Neural cell (in vitro differentiated cells): ENCODE results near the gene SLC41A3. TPM values are rescaled to one million over a fixed set of nuclear protein-coding genes. Genes with fewer than 3 reads are reported as not detected.

Experiments
- H2AFZ ChIP-seq: fragments of 200-600, 300-800 bp; sonication (generic), shearing (Covaris generic); 2 replicates; pipeline ENCODE4 v1.6.0; 2014; ENCODE audit warnings: low read depth, mild to moderate bottlenecking, antibody characterized with exemption, low read length, moderate library complexity
- H3F3A ChIP-seq: fragments of 200-600 bp; shearing (Covaris generic); 2 replicates; pipeline ENCODE4 v1.6.1; 2016; ENCODE audit warnings: mild to moderate bottlenecking, moderate library complexity, mixed read lengths, antibody characterized with exemption, low read length; ENCODE audit not compliant: insufficient read depth, poor library complexity, severe bottlenecking
- H3K27ac ChIP-seq: fragments of 200-600, 300-800 bp; sonication (generic), shearing (Covaris generic); 2 replicates; pipeline ENCODE4 v1.5.1; 2014; ENCODE audit warnings: mild to moderate bottlenecking, low read length, moderate library complexity
- H3K27me3 ChIP-seq: fragments of 300-800, 200-600 bp; sonication (generic), shearing (Covaris generic); 2 replicates; pipeline ENCODE4 v1.6.0; 2014; ENCODE audit warnings: mild to moderate bottlenecking, low read depth, low read length, moderate library complexity; ENCODE audit not compliant: insufficient read depth
- H3K36me3 ChIP-seq: fragments of 300-800, 200-600 bp; sonication (generic), shearing (Covaris generic); 2 replicates; pipeline ENCODE4 v1.5.1; 2014; ENCODE audit warnings: mild to moderate bottlenecking, antibody characterized with exemption, low read length, moderate library complexity; ENCODE audit not compliant: insufficient read depth
- H3K4me2 ChIP-seq: fragments of 300-800, 200-600 bp; sonication (generic), shearing (Covaris generic); 2 replicates; pipeline ENCODE4 v1.6.0; 2014; ENCODE audit warnings: mild to moderate bottlenecking, low read length
- H3K4me3 ChIP-seq: fragments of 300-800, 200-600 bp; sonication (generic), shearing (Covaris generic); 2 replicates; pipeline ENCODE4 v1.5.1; 2014; ENCODE audit warnings: mild to moderate bottlenecking, low read length, moderate library complexity
- H3K79me2 ChIP-seq: fragments of 200-600 bp; shearing (Covaris generic); replicated peaks from 2 replicates; pipeline ENCODE4 v1.6.0; 2014; ENCODE audit warnings: mild to moderate bottlenecking, low read length, moderate library complexity; ENCODE audit not compliant: insufficient read depth
- H3K9ac ChIP-seq: fragments of 300-800, 200-600 bp; sonication (generic), shearing (Covaris generic); 2 replicates; pipeline ENCODE4 v1.6.1; 2016; ENCODE audit warnings: mild to moderate bottlenecking, low read length, mixed read lengths
- H3K9me2 ChIP-seq: fragments of 200-600 bp; shearing (Covaris generic); 2 replicates; pipeline ENCODE4 v1.6.1; 2016; ENCODE audit warnings: mild to moderate bottlenecking, low read length, mixed read lengths; ENCODE audit not compliant: insufficient read depth
- H3K9me3 ChIP-seq: fragments of 200-600, 300-800 bp; sonication (generic), shearing (Covaris generic); 2 replicates; pipeline ENCODE4 v1.6.1; 2016; ENCODE audit warnings: mild to moderate bottlenecking, mixed run types, low read length, moderate library complexity, mixed read lengths
- H4K20me1 ChIP-seq: fragments of 200-600 bp; shearing (Covaris generic); 2 replicates; pipeline ENCODE4 v1.6.1; 2016; ENCODE audit warnings: mild to moderate bottlenecking, mixed run types; ENCODE audit not compliant: insufficient read depth
- CTCF ChIP-seq: fragments of 450-650 bp; IDR thresholded peaks from 2 replicates; pipeline ENCODE4 v1.5.1; 2014; ENCODE audit warnings: antibody characterized with exemption, mild to moderate bottlenecking, moderate library complexity; ENCODE audit not compliant: poor library complexity, severe bottlenecking
- EP300 ChIP-seq: fragments of 450-650 bp; conservative IDR thresholded peaks from 2 replicates; pipeline ENCODE4 v1.6.1; 2014; ENCODE audit warnings: antibody characterized with exemption, mild to moderate bottlenecking, moderate library complexity; ENCODE audit not compliant: poor library complexity, severe bottlenecking
- EZH2 ChIP-seq: fragments of 200-600, 300-800 bp; shearing (Covaris generic), sonication (generic); IDR thresholded peaks from 2 replicates; pipeline ENCODE4 v1.6.1; 2014; ENCODE audit warnings: antibody characterized with exemption, low read length, borderline replicate concordance, mild to moderate bottlenecking; ENCODE audit not compliant: insufficient read depth, poor library complexity, severe bottlenecking
- MXI1 ChIP-seq: fragments of 450-650 bp; conservative IDR thresholded peaks from 2 replicates; pipeline ENCODE4 v1.6.1; 2014; ENCODE audit warnings: antibody characterized with exemption, mild to moderate bottlenecking; ENCODE audit not compliant: poor library complexity, severe bottlenecking
- POLR2AphosphoS5 ChIP-seq: IDR thresholded peaks from 2 replicates; pipeline ENCODE4 v1.6.1; 2012
- RAD21 ChIP-seq: fragments of 450-650 bp; conservative IDR thresholded peaks from 2 replicates; pipeline ENCODE4 v1.6.1; 2014; ENCODE audit warnings: antibody characterized with exemption, mild to moderate bottlenecking, moderate library complexity
- REST ChIP-seq: IDR thresholded peaks from 2 replicates; pipeline ENCODE4 v1.6.1; 2012; ENCODE audit warnings: borderline replicate concordance
- SMC3 ChIP-seq: fragments of 450-650 bp; conservative IDR thresholded peaks from 2 replicates; pipeline ENCODE4 v1.6.1; 2014; ENCODE audit warnings: antibody characterized with exemption, mild to moderate bottlenecking, moderate library complexity; ENCODE audit not compliant: poor library complexity
- TAF1 ChIP-seq: IDR thresholded peaks from 2 replicates; pipeline ENCODE4 v1.6.1; 2012; ENCODE audit warnings: low read depth
- polyA plus RNA-seq: library from polyadenylated mRNA; depleted of rRNA; stranded (reverse); fragments of >200 nt; gene quantifications from 2 replicates; pipeline ENCODE4 v1.2.3, GENCODE V29; 2014

SLC41A3 gene
- polyA plus RNA-seq, 1 donor from 2014 or later = 80.0 TPM

GRCh38 chr3:126060613-126061145 lies 23.2 kb downstream of the SLC41A3 start:
- no peak overlapping the region for H3K9ac ChIP-seq
- no peak overlapping the region for H3K4me3 ChIP-seq
- no peak overlapping the region for H3K4me2 ChIP-seq
- TF ChIP-seq POLR2AphosphoS5 = no peak
- TF ChIP-seq MXI1 = no peak
- TF ChIP-seq EZH2 = no peak
- TF ChIP-seq TAF1 = no peak
- no peak for TF ChIP-seq CTCF
- no peak for TF ChIP-seq SMC3
- TF ChIP-seq RAD21 = no peak
- no peak for TF ChIP-seq EP300
- TF ChIP-seq REST = no peak
- no peaks in the 10 kb centered on the region for H4K20me1 ChIP-seq
- H3K36me3 ChIP-seq = no peaks in the 10 kb centered on the region
- no peaks in the 10 kb centered on the region for H3K9me2 ChIP-seq
- no peaks in the 10 kb centered on the region for H3K9me3 ChIP-seq
- H2AFZ ChIP-seq = no peak overlapping the region
- no peak overlapping the region for H3K27ac ChIP-seq
- no peaks in the 10 kb centered on the region for H3K27me3 ChIP-seq
- H3F3A ChIP-seq = no peaks in the 10 kb centered on the region
- no peaks in the 10 kb centered on the region for H3K79me2 ChIP-seq

GRCh38 chr3:126058666-126059065 lies 25.3 kb downstream of the SLC41A3 start:
- Histone ChIP-seq H3K9me2 (no peaks in the 10 kb centered on the region), H3K4me2 (no peak overlapping the region), H3F3A (no peaks in the 10 kb centered on the region), H3K36me3 (no peaks in the 10 kb centered on the region), H3K27me3 (no peaks in the 10 kb centered on the region), H3K9me3 (no peaks in the 10 kb centered on the region), H3K79me2 (no peaks in the 10 kb centered on the region), H2AFZ (no peak overlapping the region), H4K20me1 (no peaks in the 10 kb centered on the region), H3K27ac (no peak overlapping the region), H3K4me3 (no peak overlapping the region), H3K9ac (no peak overlapping the region)
- TF ChIP-seq MXI1 (no peak), POLR2AphosphoS5 (no peak), EZH2 (no peak), SMC3 (no peak), CTCF (no peak), RAD21 (no peak), TAF1 (no peak), EP300 (no peak), REST (no peak)
